GM10266 (cell line): ENCODE measurements around the gene SLC22A23.

ENCODE experiments used
- DNase-seq: peaks from one replicate; pipeline ENCODE4 v3.0.0; 2012; ENCODE audit errors: extremely low spot score
- TF ChIP-seq, protein P1 (sequence below): IDR thresholded peaks from 2 replicates; pipeline ENCODE4 v1.5.1; 2012; ENCODE audit warnings: mild to moderate bottlenecking, low read depth; ENCODE audit not compliant: control insufficient read depth, insufficient read depth; ENCODE audit errors: missing control alignments

Gene SLC22A23

DNA sequence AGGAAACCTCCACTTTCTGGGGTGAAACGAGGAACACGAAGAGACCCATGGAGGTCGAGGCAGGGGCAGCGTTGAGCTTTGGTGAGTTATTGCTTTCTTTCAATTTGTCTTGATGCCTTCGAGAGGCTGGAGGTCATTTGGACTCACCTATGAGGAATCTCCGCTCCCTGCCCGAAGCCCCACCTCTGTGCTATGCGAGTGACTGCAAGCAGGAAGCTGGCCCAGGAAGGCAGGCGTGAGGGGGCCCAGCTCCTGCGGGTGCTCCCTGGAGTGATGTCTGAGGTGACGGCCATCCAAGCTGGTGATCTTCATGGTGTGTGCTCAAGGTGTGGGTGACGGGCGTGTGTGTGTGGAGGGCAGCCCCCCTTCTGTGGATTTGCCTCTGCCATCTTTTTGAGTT is 185.1 kb downstream of the SLC22A23 start:
- no peak for DNase-seq
- TF ChIP-seq, protein P1, sequence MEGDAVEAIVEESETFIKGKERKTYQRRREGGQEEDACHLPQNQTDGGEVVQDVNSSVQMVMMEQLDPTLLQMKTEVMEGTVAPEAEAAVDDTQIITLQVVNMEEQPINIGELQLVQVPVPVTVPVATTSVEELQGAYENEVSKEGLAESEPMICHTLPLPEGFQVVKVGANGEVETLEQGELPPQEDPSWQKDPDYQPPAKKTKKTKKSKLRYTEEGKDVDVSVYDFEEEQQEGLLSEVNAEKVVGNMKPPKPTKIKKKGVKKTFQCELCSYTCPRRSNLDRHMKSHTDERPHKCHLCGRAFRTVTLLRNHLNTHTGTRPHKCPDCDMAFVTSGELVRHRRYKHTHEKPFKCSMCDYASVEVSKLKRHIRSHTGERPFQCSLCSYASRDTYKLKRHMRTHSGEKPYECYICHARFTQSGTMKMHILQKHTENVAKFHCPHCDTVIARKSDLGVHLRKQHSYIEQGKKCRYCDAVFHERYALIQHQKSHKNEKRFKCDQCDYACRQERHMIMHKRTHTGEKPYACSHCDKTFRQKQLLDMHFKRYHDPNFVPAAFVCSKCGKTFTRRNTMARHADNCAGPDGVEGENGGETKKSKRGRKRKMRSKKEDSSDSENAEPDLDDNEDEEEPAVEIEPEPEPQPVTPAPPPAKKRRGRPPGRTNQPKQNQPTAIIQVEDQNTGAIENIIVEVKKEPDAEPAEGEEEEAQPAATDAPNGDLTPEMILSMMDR: no peak

DNA sequence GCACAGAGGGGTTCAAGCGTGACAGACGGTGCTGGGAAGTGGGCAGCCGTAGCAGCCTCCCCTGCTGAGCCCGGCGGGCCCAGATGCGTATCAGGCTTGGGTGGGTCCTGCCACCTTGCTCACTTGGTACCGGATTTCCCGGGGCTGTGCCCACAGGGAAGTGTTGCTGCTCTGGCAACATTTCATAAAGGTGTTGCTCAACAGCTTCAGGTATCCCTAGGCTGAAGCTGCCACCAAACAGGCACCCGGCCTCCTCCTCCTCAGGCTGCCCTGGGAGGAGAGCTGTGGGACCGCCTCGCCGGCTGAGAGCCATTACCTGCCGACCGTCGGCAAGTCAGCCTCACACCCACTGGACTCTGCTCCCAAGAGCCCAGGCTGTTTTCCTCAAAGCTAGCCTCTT is 186.6 kb downstream of the SLC22A23 start:
- no peak for DNase-seq
- TF ChIP-seq, protein P1: no peak

DNA sequence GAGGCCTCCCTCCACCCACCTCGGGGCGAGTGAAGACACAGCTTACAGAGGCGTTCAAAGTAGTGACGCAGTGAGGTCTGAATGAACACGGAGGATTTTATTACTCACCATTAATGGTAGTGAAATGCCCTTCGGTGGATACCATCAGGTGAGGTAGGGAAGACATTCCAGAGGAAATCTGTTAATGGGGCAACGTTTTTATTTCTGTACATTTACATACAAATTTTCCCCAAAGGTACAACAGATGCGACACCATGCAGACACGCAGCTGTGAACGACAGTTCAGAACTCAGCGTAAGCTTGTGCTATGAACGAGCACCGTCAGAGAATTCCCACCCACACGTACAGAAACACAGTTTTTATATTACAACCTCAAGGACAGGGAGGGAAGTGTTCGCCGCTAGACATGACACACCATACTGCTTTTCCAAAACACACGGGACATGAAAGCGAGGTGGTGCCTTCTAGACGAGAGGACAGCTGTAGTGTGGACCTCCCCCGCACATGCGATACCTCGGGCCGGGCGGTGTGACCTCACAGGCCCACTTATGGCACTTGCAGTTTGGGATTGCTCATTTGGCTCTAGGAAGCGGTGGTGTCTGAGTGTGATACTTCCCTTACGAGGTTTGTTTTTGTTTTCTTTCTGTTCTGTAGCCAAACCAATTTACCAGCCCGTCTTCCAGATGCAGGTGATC is 187.4 kb downstream of the SLC22A23 start:
- TF ChIP-seq, protein P1: no peak

DNA sequence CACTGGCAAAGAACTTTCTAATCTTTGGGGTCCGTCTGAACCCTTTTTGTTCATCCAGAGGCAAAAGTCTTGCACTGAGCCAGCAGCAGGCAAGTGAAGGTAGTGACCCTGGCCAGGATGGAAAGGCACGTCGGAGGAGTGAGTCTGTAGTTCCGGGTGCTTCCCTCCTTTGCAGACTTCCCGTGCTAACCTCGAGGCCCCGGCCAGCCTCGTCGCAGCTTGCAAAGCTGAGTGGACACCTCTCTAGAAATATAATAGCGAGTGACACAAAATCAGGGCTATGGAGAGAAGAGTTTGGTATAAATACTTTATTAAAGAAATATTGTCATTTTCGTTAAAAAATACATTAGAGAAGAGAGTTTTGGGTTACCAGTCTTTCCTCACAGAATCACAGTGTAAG is 188.2 kb downstream of the SLC22A23 start:
- DNase-seq: no peak
- TF ChIP-seq, protein P1: no peak

More for the DNA sequence above, 187.4 kb downstream of the SLC22A23 start:
- no peak for DNase-seq

DNA sequence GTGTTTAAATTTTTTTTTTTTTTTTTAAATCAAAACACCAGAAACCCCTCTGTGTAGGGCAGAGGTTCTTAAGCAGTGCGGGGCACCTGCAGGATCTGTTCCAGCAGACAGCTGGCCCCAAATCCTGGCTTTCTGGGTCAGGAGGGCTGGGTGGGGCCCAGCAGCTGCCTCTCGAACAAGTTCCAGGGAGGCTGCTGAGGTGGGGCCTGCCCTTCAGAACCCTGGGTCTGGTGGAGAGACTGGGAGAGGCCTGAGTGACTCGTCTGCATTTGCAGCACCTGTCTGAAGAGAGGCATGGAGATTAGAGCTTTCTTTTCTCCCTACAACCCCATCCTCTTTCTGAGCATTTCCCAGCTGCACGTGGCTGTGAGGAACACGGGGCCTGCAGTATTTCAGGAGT is 189.7 kb downstream of the SLC22A23 start:
- DNase-seq: no peak
- TF ChIP-seq, protein P1: no peak

DNA sequence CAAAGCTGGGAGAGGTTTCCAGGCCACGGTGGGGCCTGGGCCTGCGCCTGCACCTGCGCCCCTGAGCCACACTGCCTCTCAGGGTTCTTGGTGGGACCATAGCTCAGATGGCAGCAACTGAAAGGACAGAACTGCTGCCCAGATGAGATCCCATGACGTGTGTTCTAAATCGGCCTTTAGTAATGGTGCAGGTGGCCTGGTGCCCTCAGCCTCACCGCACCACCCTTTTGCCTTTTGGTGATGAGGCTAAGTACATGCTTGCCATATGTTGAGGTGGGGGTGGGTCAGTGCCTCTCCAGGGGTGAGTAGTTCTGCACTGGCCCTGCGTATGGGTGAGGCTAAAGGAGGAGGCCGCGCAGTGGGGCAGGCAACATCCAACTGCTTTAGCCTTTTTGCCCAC is 190.7 kb downstream of the SLC22A23 start:
- TF ChIP-seq, protein P1: no peak
- DNase-seq: no peak

DNA sequence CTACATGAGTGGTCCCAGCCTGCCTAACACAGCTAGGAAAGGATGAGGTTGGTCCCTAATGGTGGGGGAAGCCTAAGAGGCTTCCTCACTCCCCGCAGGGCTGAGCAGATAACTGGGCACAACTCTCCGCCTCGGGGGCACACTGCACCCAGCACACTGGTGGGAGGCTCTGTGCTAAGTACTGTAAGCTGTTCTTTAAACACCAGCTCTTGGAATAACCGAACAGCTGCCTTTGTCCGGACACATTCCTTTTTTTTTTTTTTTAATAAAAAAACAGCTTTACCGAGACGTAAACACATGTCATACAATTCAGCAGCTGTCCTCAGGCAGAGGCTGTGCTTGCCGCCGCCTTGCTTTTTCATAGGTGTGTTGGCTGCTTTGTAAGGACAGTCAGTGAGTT is 191.2 kb downstream of the SLC22A23 start:
- TF ChIP-seq, protein P1: no peak
- no peak for DNase-seq
